ENCODE measurements around the gene MS4A10. TPM values are rescaled to one million over a fixed set of nuclear protein-coding genes. Genes with fewer than 3 reads are reported as not detected.

Gene MS4A10
- total RNA-seq: not detected in 2 replicates
- not detected in 2 replicates for polyA plus RNA-seq

GRCh38 chr11:60785136-60785535 lies at the start of gene MS4A10:
MS4A10 (plus strand) TSS chr11:60785333; CDS start chr11:60790336, 5,003 bp downstream.
- TF ChIP-seq, protein P1, sequence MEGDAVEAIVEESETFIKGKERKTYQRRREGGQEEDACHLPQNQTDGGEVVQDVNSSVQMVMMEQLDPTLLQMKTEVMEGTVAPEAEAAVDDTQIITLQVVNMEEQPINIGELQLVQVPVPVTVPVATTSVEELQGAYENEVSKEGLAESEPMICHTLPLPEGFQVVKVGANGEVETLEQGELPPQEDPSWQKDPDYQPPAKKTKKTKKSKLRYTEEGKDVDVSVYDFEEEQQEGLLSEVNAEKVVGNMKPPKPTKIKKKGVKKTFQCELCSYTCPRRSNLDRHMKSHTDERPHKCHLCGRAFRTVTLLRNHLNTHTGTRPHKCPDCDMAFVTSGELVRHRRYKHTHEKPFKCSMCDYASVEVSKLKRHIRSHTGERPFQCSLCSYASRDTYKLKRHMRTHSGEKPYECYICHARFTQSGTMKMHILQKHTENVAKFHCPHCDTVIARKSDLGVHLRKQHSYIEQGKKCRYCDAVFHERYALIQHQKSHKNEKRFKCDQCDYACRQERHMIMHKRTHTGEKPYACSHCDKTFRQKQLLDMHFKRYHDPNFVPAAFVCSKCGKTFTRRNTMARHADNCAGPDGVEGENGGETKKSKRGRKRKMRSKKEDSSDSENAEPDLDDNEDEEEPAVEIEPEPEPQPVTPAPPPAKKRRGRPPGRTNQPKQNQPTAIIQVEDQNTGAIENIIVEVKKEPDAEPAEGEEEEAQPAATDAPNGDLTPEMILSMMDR (IDR thresholded peaks at IDR 0.05; ENCODE audit: low read depth, low read length): no peak
- Histone ChIP-seq H3K9me3 (ENCODE audit: low read depth) (no peaks in the 10 kb centered on the region), H3K27me3 (no peaks in the 10 kb centered on the region), H3K36me3 (no peaks in the 10 kb centered on the region), H3K27ac (no peak within 1 kb of the TSS), H3K4me3 (no peak within 1 kb of the TSS), H3K4me1 (ENCODE audit: low read depth) (no peaks in the 10 kb centered on the region)
- DNase-seq (ENCODE audit: low read depth in 1 of 2, low spot score in 1 of 2): no peak

GRCh38 chr11:60739114-60739513 lies 46.0 kb upstream of the MS4A10 start:
- Histone ChIP-seq H3K27ac (no peak overlapping the region), H3K9me3 (ENCODE audit: low read depth) (no peaks in the 10 kb centered on the region), H3K27me3 (no peaks in the 10 kb centered on the region), H3K4me1 (ENCODE audit: low read depth) (no peaks in the 10 kb centered on the region), H3K36me3 (no peaks in the 10 kb centered on the region), H3K4me3 (no peak overlapping the region)
- DNase-seq (ENCODE audit: low read depth in 1 of 2, low spot score in 1 of 2): no peak
- TF ChIP-seq, protein P1 (IDR thresholded peaks at IDR 0.05; ENCODE audit: low read depth, low read length): no peak

GRCh38 chr11:60740573-60740972 lies 44.6 kb upstream of the MS4A10 start:
- Histone ChIP-seq H3K4me1 (ENCODE audit: low read depth) (no peaks in the 10 kb centered on the region), H3K9me3 (ENCODE audit: low read depth) (no peaks in the 10 kb centered on the region), H3K27me3 (no peaks in the 10 kb centered on the region), H3K4me3 (no peak overlapping the region), H3K36me3 (no peaks in the 10 kb centered on the region), H3K27ac (no peak overlapping the region)
- no peak for DNase-seq (ENCODE audit: low read depth in 1 of 2, low spot score in 1 of 2)
- TF ChIP-seq, protein P1 (IDR thresholded peaks at IDR 0.05; ENCODE audit: low read depth, low read length): no peak

DNA sequence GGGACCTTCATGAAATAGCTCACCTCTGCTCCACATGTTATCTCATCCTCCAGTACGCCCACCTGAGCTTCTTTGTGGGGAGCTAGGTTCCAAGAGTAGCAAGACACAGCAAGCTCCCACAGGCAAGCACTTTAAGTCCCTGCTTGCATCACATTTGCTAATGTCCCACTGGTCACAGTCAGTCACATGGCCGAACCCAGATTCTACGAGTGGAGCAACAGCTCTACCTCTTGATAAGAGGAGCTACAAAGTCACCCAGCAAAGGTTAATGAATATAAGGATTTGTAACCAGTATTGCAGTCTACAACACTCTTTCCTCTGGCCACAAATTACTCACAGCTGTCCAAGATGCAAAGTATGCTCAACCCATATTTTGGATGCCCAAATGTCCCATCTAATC lies 43.7 kb upstream of the MS4A10 start:
- no peaks in the 10 kb centered on the region for H3K4me1 ChIP-seq (ENCODE audit: low read depth)
- H3K36me3 ChIP-seq: no peaks in the 10 kb centered on the region
- H3K27me3 ChIP-seq: no peaks in the 10 kb centered on the region

DNA sequence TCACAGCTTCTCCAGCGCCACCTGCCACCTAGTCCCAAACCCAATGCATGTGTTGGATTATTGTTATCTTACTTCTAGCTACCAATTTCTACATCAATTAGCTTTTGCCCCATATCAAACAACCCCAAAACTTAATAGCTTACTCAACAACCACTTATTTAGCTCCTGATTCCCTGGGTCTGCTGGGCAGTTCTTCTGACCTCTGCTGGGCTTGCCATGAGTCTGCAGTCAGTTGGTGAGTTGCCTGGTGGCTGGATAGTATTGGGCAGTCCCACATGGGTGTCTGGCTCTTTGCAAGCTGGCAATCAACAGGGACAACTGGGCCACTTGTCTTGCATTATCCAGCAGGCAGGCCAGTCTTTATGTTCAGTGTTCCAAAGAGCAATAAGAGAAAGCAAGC lies 42.1 kb upstream of the MS4A10 start:
- Histone ChIP-seq H3K27ac (no peak overlapping the region), H3K36me3 (no peaks in the 10 kb centered on the region), H3K4me3 (no peak overlapping the region), H3K4me1 (ENCODE audit: low read depth) (no peaks in the 10 kb centered on the region), H3K9me3 (ENCODE audit: low read depth) (no peaks in the 10 kb centered on the region), H3K27me3 (no peaks in the 10 kb centered on the region)
- DNase-seq (ENCODE audit: low read depth in 1 of 2, low spot score in 1 of 2): no peak
- TF ChIP-seq, protein P1 (IDR thresholded peaks at IDR 0.05; ENCODE audit: low read depth, low read length): no peak

More for the DNA sequence above, 43.7 kb upstream of the MS4A10 start:
- DNase-seq (ENCODE audit: low read depth in 1 of 2, low spot score in 1 of 2): no peak
- Histone ChIP-seq H3K27ac (no peak overlapping the region), H3K9me3 (ENCODE audit: low read depth) (no peaks in the 10 kb centered on the region), H3K4me3 (no peak overlapping the region)
- TF ChIP-seq, protein P1 (IDR thresholded peaks at IDR 0.05; ENCODE audit: low read depth, low read length): no peak

DNA sequence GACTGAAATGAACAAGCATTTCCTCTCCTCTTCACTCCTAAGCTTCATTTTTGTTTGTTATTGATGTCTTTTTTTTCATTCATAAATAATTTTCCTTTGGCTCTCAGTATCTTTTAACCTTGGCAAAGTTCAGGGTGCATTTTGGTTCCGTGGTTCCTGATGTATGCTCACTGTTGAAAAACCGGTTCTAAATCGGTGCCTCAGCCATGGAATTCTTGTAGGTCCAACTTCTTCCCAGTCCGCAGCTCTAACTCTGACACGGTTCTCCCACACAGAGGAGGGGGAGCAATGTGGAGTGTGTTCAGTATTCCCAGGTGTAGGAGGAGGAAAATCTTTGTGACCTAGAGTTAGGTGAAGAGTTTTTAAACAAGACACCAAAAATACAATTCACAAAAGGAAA lies 41.0 kb upstream of the MS4A10 start:
- no peak overlapping the region for H3K27ac ChIP-seq
- H3K36me3 ChIP-seq: no peaks in the 10 kb centered on the region
- H3K4me1 ChIP-seq (ENCODE audit: low read depth): no peaks in the 10 kb centered on the region
- H3K27me3 ChIP-seq: no peaks in the 10 kb centered on the region
- H3K4me3 ChIP-seq: no peak overlapping the region
- TF ChIP-seq, protein P1 (IDR thresholded peaks at IDR 0.05; ENCODE audit: low read depth, low read length): no peak
- no peaks in the 10 kb centered on the region for H3K9me3 ChIP-seq (ENCODE audit: low read depth)
- DNase-seq (ENCODE audit: low read depth in 1 of 2, low spot score in 1 of 2): no peak

Measured in cardiac muscle cell (in vitro differentiated cells and primary cell).